Smooth muscle cell (in vitro differentiated cells): ENCODE measurements around the gene TAF5L. TPM values are rescaled to one million over a fixed set of nuclear protein-coding genes. Genes with fewer than 3 reads are reported as not detected.
A peak's percentile ranks its signal among the peaks of the same experiment; 100 is the strongest.

Experiments used
- DNase-seq: peaks from one replicate; lab custom pipeline; 2025; ENCODE audit not compliant: unreplicated experiment; lab: John Stamatoyannopoulos, UW
- H2AFZ ChIP-seq: fragments of 200-600 bp; sonication (generic); 2 replicates; pipeline ENCODE4 v1.6.0; 2016; ENCODE audit warnings: antibody characterized with exemption, low read depth, mild to moderate bottlenecking
- H3F3A ChIP-seq: fragments of 200-600 bp; sonication (generic); 2 replicates; pipeline ENCODE4 v1.6.0; 2017; ENCODE audit warnings: antibody characterized with exemption, low read depth
- H3K27ac ChIP-seq: fragments of 200-600 bp; sonication (generic); 2 replicates; pipeline ENCODE4 v1.5.1; 2016; ENCODE audit warnings: low read depth, mild to moderate bottlenecking
- H3K27me3 ChIP-seq: fragments of 200-600 bp; sonication (generic); 2 replicates; pipeline ENCODE4 v1.6.1; 2016; ENCODE audit warnings: low read depth, mild to moderate bottlenecking
- H3K36me3 ChIP-seq: fragments of 200-600 bp; sonication (generic); 2 replicates; pipeline ENCODE4 v1.5.1; 2016; ENCODE audit warnings: low read depth
- H3K4me1 ChIP-seq: fragments of 200-600 bp; sonication (generic); 2 replicates; pipeline ENCODE4 v1.5.1; 2016; ENCODE audit warnings: low read depth
- H3K4me2 ChIP-seq: fragments of 200-600 bp; sonication (generic); 2 replicates; pipeline ENCODE4 v1.6.0; 2016; ENCODE audit warnings: mild to moderate bottlenecking
- H3K4me3 ChIP-seq: fragments of 200-600 bp; sonication (generic); 2 replicates; pipeline ENCODE4 v1.5.1; 2016; ENCODE audit warnings: mild to moderate bottlenecking
- H3K79me2 ChIP-seq: fragments of 200-600 bp; sonication (generic); 2 replicates; pipeline ENCODE4 v1.6.0; 2016; ENCODE audit warnings: low read depth, mild to moderate bottlenecking
- H3K9ac ChIP-seq: fragments of 200-600 bp; sonication (generic); 2 replicates; pipeline ENCODE4 v1.6.0; 2016; ENCODE audit warnings: low read depth
- H3K9me3 ChIP-seq: fragments of 200-600 bp; sonication (generic); replicated peaks from 2 replicates; pipeline ENCODE4 v1.5.1; 2016; ENCODE audit warnings: low read depth
- H4K20me1 ChIP-seq: fragments of 200-600 bp; sonication (generic); 2 replicates; pipeline ENCODE4 v1.6.0; 2016; ENCODE audit warnings: low read depth
- CTCF ChIP-seq: fragments of 200-600 bp; sonication (generic); IDR thresholded peaks from 2 replicates; pipeline ENCODE4 v1.5.1; 2017; ENCODE audit warnings: borderline replicate concordance, mild to moderate bottlenecking, antibody characterized with exemption; ENCODE audit not compliant: insufficient read depth, poor library complexity, severe bottlenecking
- WGBS: methylation state at CpG from one replicate; pipeline ENCODE4 v1.1.7; 2016; ENCODE audit warnings: low lambda C conversion rate; 5-methylcytosine and 5-hydroxymethylcytosine counted together
- polyA plus RNA-seq: library from polyadenylated mRNA; unstranded; fragments of >200 nt; fragmentation: Nextera tagmentation; extraction: Ambion mirVana; gene quantifications from 2 replicates; pipeline ENCODE4 v1.2.1, GENCODE V29; 2016
- total RNA-seq: library from RNA; depleted of rRNA; stranded (reverse); fragments of >200 nt; gene quantifications from 2 replicates; pipeline ENCODE4 v1.2.3, GENCODE V29; 2014

TAF5L gene
- total and polyA plus RNA-seq, 2 experiments from 2014 or later: 3.3 to 11.3 TPM

- WGBS: 95% methylated on average over 7 of the region's 7 CpGs
- no peaks in the 10 kb centered on the region for H4K20me1 ChIP-seq
- H2AFZ ChIP-seq: no peak overlapping the region
- no peak overlapping the region for H3K27ac ChIP-seq
- no peaks in the 10 kb centered on the region for H3K4me1 ChIP-seq
- H3K4me2 ChIP-seq: no peak overlapping the region
- no peak overlapping the region for H3K4me3 ChIP-seq
- H3K36me3 ChIP-seq: no peaks in the 10 kb centered on the region
- no peaks in the 10 kb centered on the region for H3F3A ChIP-seq
- no peak for DNase-seq
- H3K27me3 ChIP-seq: no peaks in the 10 kb centered on the region
- no peaks in the 10 kb centered on the region for H3K79me2 ChIP-seq
- no peaks in the 10 kb centered on the region for H3K9me3 ChIP-seq
- no peak for TF ChIP-seq CTCF
- no peak overlapping the region for H3K9ac ChIP-seq
Observed at GRCh38 chr1:229665912-229666558, 40.1 kb upstream of the TAF5L start.

GRCh38 chr1:229664133-229664689 lies 38.3 kb upstream of the TAF5L start:
- H3K9me3 ChIP-seq: no peaks in the 10 kb centered on the region
- no peaks in the 10 kb centered on the region for H3K4me1 ChIP-seq
- 39% methylated on average over 9 of the region's 9 CpGs for WGBS
- H3K79me2 ChIP-seq: no peaks in the 10 kb centered on the region
- peak overlapping the region; percentile 62 for H3K4me2 ChIP-seq
- no peak for DNase-seq
- H4K20me1 ChIP-seq: no peaks in the 10 kb centered on the region
- no peak overlapping the region for H2AFZ ChIP-seq
- no peaks in the 10 kb centered on the region for H3K27me3 ChIP-seq
- H3F3A ChIP-seq: no peaks in the 10 kb centered on the region
- no peaks in the 10 kb centered on the region for H3K36me3 ChIP-seq
- H3K27ac ChIP-seq: no peak overlapping the region
- TF ChIP-seq CTCF: no peak
- H3K4me3 ChIP-seq: no peak overlapping the region
- H3K9ac ChIP-seq: no peak overlapping the region

GRCh38 chr1:229661897-229662296 lies 36.0 kb upstream of the TAF5L start:
- no peak for TF ChIP-seq CTCF
- no peaks in the 10 kb centered on the region for H4K20me1 ChIP-seq
- H3K27me3 ChIP-seq: no peaks in the 10 kb centered on the region
- H3K4me2 ChIP-seq: no peak overlapping the region
- no peak overlapping the region for H3K9ac ChIP-seq
- no peaks in the 10 kb centered on the region for H3K4me1 ChIP-seq
- no peaks in the 10 kb centered on the region for H3F3A ChIP-seq
- no peaks in the 10 kb centered on the region for H3K79me2 ChIP-seq
- no peak for DNase-seq
- H3K27ac ChIP-seq: no peak overlapping the region
- 96% methylated on average over 8 of the region's 8 CpGs for WGBS
- H3K4me3 ChIP-seq: no peak overlapping the region
- no peaks in the 10 kb centered on the region for H3K9me3 ChIP-seq
- no peak overlapping the region for H2AFZ ChIP-seq
- H3K36me3 ChIP-seq: no peaks in the 10 kb centered on the region
